Gastroesophageal sphincter (tissue), 3 donors: ENCODE results near the gene AK5.

Source experiments
- POLR2A ChIP-seq, 2 donors: fragments of 450-650 bp; IDR thresholded peaks; one replicate each; pipeline ENCODE4 v1.6.1; 2017; ENCODE audit warnings: antibody characterized with exemption in 2 of 2, mild to moderate bottlenecking in 2 of 2, moderate library complexity in 1 of 2
- TF ChIP-seq, protein P1 (sequence below), 4 experiments: fragments of 200-600 bp in 2 of 4; fragments of 450-650 bp in 2 of 4; sonication (generic) in 1 of 4; IDR thresholded peaks; one replicate each; pipeline ENCODE4 v1.5.1; 2017 to 2019; ENCODE audit warnings: antibody characterized with exemption in 4 of 4, mild to moderate bottlenecking in 2 of 4, moderate library complexity in 2 of 4

DNA sequence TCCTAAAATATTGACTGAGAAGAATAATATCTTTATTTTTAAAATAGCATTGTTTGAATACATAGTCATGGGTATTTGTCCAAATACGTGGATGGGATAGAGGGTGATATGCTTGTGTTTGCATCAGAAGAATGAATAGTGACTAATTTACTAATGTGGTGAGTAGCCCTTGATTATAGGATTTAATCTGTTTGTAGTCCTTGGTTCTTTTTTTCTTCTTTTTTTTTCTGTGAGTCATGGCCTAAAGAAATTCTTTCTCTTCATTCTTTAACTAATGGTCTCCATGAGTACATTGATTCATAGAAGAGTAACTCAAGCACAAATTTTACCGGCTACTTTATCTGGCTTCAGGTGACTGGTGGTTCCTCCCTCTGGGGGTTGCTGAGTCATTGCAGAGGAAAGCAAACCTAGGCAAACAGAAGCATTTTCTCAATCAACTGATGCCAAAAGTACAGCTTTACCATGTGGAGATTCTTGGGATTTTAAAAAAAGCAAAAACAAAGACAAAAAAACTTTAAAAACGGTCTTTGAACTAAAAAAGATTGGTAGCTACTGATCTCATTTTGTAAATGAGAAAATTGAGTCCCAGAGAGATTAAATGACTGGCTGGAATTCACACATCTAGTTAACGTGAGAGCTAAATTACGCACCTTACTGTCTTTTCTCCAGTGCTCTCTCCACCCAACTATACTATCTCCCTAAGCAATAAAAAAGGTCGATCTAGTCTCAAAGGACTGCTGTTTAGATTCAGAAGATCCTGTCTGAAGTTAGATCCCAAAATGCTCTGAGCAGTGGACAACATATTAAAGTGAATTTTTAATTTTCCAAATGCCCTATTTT, 40.5 kb downstream of the AK5 start:
- no peak for TF ChIP-seq POLR2A (IDR thresholded peaks at IDR 0.05)
- TF ChIP-seq, protein P1, sequence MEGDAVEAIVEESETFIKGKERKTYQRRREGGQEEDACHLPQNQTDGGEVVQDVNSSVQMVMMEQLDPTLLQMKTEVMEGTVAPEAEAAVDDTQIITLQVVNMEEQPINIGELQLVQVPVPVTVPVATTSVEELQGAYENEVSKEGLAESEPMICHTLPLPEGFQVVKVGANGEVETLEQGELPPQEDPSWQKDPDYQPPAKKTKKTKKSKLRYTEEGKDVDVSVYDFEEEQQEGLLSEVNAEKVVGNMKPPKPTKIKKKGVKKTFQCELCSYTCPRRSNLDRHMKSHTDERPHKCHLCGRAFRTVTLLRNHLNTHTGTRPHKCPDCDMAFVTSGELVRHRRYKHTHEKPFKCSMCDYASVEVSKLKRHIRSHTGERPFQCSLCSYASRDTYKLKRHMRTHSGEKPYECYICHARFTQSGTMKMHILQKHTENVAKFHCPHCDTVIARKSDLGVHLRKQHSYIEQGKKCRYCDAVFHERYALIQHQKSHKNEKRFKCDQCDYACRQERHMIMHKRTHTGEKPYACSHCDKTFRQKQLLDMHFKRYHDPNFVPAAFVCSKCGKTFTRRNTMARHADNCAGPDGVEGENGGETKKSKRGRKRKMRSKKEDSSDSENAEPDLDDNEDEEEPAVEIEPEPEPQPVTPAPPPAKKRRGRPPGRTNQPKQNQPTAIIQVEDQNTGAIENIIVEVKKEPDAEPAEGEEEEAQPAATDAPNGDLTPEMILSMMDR (IDR thresholded peaks at IDR 0.05), result no peak
